Effector CD8-positive, alpha-beta T cell (primary cell): ENCODE data around the gene MGA.
A peak's percentile ranks its signal among the peaks of the same experiment; 100 is the strongest.

ENCODE experiments used
- DNase-seq: peaks from one replicate; lab custom pipeline; 2025; lab: John Stamatoyannopoulos, UW

MGA gene

DNA sequence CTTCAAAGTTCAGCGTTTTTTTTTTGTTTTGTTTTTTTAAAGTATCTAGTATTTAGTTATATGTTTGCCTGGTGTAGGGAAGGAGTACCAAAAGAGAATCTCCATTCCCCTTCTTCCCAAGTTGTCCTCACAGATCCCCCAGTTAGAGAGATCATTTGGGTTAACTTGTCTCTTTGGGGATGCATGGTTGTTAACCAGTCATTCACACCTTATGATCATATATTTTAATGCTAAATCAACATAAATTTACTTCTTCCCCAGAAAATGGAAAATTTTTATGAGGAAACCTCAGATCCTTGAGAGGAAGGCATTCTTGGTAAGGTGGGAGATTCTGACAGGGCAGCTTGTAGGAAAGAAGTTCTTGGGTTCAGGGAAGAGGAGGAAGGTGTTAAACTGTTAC, 1.5 kb upstream of the MGA start:
- no peak for DNase-seq

DNA sequence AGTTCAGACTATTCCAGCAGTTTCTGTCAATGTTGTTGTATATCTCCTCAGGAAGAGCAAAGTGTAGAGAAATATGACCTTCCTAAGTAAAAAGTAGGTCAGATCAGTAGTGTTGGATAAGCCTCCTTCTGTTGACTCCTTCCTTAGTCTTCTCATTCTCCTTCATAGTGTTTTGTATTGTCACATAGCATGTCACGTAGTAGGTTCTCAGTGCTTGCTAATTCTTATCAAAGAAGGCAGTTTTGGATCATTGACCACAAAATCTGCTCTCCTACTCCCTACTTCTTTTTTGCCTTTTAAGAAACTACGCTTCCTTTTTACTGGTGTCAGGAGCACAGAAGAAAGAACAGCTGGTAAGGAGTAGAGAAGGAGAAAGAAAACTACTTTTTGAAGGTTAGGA, 1.0 kb upstream of the MGA start:
- no peak for DNase-seq

DNA sequence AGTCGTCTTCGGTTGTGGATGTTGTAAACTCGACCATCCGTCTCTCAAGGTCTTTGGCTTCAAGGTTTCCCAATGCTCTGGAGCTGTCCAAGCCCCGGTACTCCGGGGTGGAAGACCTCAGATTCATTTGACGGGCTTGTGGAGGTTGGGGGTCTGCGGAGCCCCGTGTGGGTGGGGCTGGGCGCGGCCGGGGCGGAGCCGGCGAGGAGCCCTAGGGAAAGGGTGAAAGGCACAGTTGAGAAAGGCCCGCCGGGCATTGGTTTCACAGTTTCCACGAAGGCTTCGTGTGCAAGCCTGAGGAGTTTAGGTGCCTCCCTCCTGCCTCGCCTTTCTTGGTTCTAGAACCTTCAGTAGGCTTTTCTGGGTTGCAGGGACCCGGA, 360 bp upstream of the MGA start:
- no peak for DNase-seq

DNA sequence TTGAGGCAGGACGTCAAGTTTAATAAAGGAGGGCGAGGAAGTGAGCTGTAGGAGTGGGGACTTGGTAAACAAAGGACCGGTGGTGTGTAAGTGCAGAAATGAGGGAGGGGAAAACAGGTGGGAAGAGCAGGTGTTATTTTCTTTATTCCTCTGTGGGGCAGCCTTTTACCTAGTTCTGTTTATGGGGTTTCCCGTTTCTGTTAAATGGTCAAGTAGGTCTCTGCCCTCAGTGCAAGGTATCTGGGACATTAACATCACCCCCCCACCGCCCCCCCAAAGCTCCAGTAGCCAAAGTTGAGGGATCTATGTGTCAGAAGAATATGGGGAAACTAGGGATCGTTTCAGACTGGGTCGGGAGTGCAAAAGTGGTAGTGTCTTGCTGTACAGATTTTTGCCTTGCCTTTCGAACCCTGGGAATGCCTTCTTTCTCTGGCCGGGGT, 893 bp downstream of the MGA start:
- DNase-seq, result no peak

DNA sequence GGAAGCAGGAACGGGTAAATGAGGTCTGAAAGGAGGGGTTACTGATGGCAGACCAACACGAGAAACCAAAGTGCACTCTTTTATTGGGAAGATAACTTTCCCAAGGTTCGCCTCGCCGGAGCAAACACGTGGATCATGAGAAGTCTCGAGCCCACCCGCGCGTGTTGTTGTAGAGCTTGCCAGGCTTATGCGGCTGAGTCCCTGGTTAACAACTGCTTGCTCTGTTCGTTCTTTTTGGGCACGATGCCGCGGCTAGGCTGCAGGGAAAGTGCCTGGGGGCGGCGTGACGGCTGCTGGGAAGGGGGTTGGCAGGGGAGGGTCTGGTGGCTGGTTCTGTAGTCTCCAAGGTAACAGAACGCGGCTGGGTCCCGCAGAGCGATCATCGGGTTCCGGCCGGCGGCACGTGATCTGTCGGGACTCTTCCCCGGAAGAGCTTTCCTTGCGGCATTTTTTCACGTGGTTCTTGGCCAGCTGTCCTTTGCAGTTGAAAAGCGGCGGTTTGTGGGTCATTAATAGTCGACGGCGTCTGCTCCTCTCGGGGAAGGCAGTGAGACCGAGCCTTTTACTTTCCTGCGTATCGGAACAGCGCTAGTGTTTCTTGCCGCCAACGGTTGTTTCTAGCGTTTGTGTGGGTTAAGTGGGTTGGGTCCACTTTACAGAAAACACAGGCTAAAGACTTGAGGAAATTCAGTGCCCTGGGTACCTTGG, 1.5 kb downstream of the MGA start:
- DNase-seq, result peak; percentile 57

DNA sequence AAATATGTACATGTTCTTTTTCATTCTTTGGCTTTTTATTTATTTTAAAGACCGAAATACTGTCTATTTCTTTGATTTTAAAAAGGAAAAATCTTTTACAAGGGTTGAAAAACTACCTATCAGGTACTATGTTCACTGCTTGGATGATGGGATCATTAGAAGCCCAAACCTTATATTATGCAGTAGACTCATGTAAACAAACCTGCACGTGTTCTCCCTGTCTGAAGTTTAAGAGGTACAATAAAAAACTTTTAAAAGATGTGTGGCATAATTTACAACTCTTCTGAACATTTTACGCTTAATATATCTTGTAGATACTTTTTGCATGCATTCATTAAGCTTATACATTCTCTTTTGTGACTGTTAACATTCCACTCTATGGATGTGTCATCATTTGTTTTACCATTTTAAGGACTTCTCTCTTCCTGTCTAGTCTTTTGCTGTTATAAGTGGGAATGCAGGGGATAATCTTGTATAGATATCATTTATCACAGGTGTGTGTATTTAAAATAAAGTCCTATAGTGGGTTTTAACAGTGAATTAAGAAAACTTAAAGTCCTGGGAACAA, 6.2 kb downstream of the MGA start:
- DNase-seq, result no peak

DNA sequence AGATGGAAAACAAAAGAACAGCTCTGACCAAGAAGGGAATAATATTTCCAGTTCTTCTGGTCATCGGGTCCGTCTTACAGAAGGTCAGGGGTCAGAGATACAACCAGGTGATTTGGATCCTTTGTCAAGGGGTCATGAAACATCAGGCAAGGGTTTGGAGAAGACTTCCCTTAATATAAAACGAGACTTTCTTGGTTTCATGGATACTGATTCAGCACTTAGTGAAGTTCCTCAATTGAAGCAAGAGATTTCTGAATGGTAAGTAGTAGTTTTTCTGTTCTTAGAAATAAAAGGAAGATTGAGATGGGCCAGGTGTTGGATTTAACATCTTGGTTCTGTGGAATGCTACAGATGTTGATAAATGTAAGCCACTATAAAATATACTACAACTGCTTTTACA, 9.5 kb downstream of the MGA start:
- no peak for DNase-seq

DNA sequence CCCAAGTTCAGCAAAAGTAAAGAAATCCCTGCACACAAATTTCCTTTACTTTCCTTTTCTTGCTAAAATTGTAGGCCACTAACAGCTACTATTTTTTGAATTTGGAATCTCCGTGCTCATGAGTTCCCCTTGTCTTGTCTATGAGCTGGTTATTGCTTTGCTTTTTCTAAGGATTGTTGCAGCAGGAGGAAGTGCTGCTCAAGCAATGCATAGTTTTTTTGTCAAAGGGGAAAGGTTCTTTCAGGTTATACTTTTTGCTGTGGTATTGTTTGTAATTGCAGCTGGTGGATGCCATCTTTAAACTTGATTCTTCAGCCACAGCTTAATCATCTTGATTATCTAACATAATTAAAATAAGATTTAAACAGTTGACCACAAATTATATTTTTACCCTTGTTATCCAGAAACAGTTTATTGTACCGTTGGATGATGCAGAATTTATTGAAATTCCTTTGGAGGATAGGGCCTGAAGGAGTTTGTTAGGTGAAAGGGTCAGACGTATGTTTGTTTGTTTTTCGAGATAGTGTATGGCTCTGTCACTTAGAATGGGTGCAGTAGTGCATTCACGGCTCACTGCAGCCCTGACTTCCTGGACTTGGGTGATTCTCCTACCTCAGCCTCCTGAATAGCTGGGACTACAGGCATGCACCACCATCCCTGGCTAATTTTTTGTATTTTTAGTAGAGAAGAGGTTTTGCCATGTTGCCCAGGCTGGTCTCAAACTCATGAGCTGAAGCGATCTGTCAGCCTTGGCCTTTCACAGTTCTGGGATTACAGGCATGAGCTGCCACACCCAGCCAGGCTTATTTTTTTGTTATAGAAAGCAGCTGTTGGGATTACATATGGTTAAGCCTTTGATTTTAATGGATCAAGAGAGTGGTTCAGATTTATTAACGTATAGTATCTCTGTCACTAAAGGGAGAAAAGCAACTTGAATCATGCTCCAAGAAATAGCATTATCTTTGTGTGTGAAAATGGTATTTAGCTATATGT, 11.7 kb downstream of the MGA start:
- DNase-seq, result no peak

DNA sequence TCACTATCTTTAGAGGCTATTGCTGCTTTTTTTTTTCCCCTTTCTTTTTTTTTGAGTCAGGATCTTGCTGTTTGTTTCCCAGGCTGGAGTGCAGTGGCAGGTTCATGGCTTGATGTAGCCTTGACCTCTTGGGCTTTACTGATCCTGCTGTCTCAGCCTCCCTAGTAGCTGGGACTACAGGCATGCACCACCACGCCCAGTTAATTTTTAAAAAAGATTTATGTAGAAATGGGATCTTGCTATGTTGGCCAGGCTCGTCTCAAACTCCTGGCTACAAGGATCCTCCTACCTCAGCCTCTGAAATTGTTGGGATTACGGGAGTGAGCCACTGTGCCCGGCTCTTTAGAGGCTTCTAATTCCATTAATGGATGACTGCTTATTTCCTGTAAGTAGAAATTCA, 15.1 kb downstream of the MGA start:
- no peak for DNase-seq

DNA sequence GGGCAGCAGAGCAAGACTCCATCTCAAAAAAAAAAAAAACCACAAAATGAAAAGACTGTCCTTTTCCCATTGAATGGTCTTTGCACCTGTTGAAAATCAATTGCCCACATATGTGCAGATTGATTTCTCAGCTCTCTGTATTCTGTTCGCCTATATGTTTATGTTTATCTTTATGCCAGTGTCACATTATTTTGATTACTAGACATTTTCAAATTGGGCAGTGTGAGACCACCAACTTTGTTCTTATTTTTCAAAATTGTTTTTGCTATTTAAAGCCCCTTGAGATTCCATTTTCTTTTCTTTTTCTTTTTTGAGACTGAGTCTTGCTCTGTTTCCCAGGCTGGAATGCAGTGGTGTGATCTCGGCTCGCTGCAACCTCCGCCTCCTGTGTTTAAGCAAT, 18.5 kb downstream of the MGA start:
- no peak for DNase-seq

DNA sequence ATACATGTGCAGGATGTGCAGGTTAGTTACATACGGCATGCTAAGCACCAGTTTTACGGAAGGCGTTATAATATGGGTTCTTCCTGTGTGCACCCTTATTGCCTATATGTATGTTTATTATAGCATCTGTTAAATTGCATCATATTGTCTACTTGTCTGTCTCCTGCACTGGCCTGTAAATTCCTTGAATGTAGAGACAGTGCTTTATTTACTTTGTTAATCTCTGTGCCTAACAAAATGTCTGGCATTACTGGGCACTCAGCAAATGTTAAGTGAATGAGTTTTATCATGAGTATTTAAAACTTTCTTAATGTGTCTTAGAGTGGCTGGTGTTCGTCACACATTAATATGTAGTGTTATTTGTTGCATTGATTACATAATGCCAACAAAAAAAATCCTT, 23.8 kb downstream of the MGA start:
- DNase-seq, result no peak

DNA sequence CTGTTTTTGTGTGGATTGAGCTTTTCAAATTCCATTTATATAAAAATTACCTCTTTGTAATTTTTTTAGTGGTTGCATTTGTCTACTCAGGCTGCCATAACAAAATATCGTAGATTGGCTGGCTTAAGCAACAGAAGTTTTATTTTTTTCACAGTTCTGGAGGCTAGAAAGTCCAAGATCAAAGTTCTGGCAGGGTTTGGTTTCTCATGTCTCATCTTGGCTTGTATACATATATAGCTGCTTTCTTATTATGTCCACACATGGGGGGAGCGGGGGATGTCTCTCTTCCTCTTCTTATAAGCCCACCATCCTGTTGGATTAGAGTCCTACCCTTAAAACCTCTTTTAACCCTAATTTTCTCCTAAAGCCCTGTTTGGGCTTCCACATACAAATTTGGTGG, 28.5 kb downstream of the MGA start:
- no peak for DNase-seq

DNA sequence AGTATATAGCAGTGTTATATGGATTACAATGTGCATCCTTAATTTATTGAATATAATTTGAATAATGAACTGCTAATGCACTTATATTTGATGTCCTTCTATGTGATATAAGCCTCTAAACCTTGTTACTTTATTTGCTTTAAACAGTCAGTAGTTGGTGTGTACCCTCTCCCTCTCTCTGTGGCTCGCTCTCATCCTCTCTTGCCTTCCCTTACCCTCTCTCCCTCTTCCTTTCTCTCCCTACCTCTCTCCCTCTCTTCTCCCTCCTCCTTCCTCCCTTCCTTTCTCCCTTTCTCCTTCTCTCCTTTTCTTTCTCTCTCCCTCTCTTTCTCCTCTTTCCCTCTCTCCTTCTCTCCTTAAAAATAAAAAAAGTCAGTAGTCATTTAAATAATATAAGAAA, 28.9 kb downstream of the MGA start:
- DNase-seq, result no peak

DNA sequence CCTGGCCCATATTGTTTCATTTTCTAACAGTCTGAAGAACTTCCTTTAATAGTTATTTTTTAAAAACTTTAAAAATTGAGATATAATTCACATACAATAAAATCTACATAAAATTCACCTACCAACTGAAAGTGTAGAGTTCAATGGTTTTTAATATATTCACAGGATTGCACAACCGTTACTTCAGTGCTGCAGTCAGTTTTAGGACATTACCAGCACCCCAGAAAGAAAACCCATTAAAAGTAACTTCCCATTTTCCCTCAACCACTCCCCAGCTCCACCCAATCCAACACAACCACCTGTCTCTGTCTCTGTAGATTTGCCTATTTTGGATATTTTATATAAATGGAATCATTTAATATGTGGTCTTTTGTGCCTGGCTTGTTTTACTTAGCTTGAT, 29.6 kb downstream of the MGA start:
- DNase-seq, result no peak

DNA sequence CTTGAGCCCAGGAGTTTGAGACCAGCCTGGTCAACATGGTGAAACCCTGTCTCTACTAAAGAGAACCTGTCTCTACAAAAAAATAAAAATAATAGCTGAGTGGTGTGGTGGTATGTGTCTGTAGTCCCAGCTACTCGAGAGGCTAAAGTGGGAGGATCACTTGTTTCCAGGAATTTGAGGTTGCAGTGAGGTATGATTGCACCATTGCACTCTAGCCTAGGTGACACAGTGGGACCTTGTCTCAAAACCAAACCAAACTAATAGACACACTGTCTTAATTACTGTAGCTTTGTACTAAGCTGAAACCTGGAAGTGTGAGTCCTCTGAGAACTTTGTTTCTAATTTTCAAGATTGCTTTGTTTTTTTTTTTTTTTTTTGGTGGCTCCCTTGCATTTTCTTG, 30.4 kb downstream of the MGA start:
- DNase-seq, result no peak

DNA sequence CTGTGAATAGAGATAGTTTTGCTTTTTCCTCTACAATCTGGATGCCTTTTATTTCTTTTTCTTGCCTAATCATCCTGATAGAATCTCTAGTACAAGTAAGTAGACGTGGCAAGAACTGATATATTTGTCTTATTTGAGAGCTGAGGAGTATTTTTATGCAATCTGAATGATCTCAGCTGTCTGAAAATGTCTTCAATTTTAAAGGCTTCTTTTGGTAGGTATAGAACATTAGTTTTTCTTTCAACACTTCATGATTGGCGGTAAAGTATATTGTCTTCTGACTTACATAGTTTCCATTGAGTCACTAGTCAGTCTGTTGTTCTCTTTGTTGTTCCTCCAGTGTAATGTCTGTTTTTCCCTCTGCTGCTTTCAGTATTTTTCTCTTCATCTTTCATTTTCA, 31.3 kb downstream of the MGA start:
- no peak for DNase-seq

DNA sequence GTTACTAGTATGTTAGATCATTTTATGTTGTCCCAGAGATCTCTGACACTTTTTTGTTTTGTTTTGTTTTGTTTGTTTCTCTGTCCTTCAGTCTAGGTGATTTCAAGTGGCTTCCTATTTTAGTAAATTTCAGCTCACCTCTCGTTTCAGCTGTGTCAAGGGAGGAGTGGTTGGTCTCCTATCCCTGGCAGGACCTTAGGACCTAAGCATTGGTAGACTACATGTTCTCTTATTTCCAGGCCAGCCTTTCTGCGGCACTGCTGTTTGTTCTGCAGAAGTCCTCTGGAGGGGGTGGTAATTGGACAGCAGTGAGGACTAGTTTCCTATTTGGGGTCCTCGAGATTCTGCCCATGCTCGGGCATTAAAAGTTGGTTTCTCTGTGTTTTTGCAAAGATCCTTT, 31.8 kb downstream of the MGA start:
- no peak for DNase-seq

DNA sequence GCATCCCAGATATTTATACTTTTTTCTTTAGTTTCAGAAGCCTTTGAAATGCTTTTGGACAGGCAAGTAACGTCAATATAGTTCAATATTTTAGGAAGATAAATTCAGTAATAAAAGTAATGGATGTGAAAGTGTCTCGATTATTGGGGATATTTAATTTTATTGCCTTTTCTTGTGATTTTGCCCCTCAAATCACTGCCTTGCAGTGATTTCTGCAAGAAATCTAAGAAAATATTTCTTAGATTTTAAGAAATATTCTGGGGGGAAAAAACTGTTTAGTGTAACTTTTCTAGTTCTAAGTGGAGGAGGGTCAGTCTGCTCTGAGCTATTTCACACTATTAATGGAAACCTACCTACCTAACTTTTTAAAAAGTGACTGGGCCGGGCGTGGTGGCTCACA, 33.6 kb downstream of the MGA start:
- no peak for DNase-seq

DNA sequence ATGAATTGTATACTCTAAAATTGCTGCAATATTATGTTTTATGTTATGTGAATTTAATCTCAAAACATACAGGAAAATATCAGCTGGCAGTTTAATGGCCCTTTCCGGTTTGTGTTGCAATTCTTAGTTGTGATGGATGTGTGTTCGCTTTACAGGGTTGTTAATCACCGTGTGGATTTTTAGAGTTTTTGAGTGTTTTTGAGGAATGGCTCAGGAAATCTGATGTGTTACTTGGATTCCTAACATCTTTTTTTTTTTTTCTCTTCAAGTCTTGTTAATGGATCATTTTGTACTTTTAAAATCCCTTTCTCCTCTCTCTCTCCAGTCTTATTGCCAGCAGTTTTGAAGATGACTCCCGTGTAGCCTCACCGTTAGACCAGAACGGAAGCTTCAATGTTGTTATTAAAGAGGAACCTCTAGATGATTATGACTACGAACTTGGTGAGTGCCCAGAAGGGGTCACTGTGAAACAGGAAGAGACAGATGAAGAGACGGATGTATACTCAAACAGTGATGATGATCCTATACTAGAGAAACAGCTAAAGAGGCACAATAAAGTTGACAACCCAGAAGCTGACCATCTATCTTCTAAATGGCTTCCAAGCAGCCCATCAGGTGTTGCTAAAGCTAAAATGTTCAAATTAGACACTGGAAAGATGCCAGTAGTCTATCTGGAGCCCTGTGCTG, 35.7 kb downstream of the MGA start:
- no peak for DNase-seq

DNA sequence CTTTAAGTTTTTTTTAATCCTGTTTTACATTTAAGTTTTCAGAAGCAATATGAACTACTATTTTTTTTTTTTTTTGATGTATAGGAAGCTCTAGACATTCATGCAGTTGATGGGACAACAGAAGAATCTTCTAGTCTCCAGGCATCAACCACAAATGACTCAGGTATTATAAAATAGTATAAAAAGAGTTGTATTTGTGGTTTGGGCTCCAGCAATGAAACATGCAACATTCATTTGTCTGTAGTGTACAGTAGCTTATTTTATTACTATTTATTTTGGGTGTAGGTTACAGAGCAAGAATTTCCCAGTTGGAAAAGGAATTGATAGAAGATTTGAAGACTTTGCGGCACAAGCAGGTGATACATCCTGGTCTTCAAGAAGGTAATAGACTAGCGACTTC, 38.6 kb downstream of the MGA start:
- DNase-seq, result no peak

DNA sequence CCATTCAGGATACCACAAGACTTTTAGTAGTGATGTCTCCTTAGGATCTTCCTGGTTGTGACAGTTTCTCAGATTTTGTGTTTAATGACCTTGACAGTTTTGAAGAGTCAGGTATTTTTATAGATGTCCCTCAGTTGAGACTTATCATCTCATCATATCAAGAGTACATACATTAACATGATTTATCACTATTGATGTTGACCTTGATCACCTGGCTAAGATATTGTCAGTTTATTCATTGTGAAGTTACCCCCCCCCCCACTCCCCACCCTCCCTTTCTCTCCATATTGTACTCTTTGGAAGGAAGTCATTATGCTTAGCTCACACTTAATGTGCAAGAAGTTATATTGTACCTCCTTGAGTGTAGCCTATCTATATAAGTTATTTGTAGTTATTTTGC, 42.9 kb downstream of the MGA start:
- no peak for DNase-seq

DNA sequence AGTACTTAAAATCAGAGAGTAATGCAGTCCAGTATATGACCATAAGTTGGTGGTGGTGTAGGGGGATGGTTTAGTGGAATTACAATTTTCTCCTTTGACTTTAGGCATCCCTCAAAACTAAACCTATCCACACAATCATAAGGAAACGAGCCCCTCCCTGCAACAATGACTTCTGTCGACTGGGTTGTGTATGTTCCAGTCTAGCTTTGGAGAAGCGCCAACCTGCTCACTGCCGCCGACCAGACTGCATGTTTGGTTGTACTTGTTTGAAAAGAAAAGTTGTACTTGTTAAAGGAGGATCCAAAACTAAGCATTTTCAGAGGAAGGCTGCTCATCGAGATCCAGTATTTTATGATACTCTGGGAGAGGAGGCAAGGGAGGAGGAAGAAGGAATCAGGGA, 52.8 kb downstream of the MGA start:
- no peak for DNase-seq
